GM10847 (cell line): ENCODE measurements around the gene ECSCR.

Experiments used
- POLR2A ChIP-seq: IDR thresholded peaks from 2 replicates; pipeline ENCODE4 v1.6.1; 2011; ENCODE audit not compliant: insufficient read length; ENCODE audit errors: extremely low read depth

The ECSCR gene

GRCh38 chr5:139451878-139452660 is 10.5 kb downstream of the ECSCR start:
- no peak for TF ChIP-seq POLR2A

GRCh38 chr5:139451176-139451575 is 11.4 kb downstream of the ECSCR start:
- no peak for TF ChIP-seq POLR2A

- no peak for TF ChIP-seq POLR2A
Measured at GRCh38 chr5:139446956-139447779, 15.4 kb downstream of the ECSCR start.

- no peak for TF ChIP-seq POLR2A
Measured at GRCh38 chr5:139445325-139446170, 17.0 kb downstream of the ECSCR start.

GRCh38 chr5:139443831-139444453 is 18.6 kb downstream of the ECSCR start:
- TF ChIP-seq POLR2A: no peak

- no peak for TF ChIP-seq POLR2A
Measured at GRCh38 chr5:139439013-139439903, 23.3 kb downstream of the ECSCR start, which contains the start of gene DNAJC18. Gene DNAJC18, minus strand, starts transcription at chr5:139439525. Its CDS starts 80 bp downstream, at chr5:139439445.

- TF ChIP-seq POLR2A: no peak
Measured at GRCh38 chr5:139438707-139439012, 23.9 kb downstream of the ECSCR start.

GRCh38 chr5:139435676-139436075 is 26.9 kb downstream of the ECSCR start:
- TF ChIP-seq POLR2A: no peak

- no peak for TF ChIP-seq POLR2A
Measured at GRCh38 chr5:139431706-139432105, 30.8 kb downstream of the ECSCR start.

- no peak for TF ChIP-seq POLR2A
Measured at GRCh38 chr5:139430015-139430414, 32.5 kb downstream of the ECSCR start.

GRCh38 chr5:139426203-139426885 is 36.2 kb downstream of the ECSCR start:
- TF ChIP-seq POLR2A: no peak

- TF ChIP-seq POLR2A: no peak
Measured at GRCh38 chr5:139425497-139425896, 37.0 kb downstream of the ECSCR start.

GRCh38 chr5:139422307-139422893 is 40.1 kb downstream of the ECSCR start:
- TF ChIP-seq POLR2A: no peak
